ENCODE results near the gene TULP4. TPM values are rescaled to one million over a fixed set of nuclear protein-coding genes. Genes with fewer than 3 reads are reported as not detected.

Gene TULP4
- total RNA-seq, 2 experiments from 2014 or later, result 18.4 to 18.5 TPM

GRCh38 chr6:158376631-158377081 lies 64.4 kb downstream of the TULP4 start:
- H3K9me3 Mint-ChIP-seq, result no peaks in the 10 kb centered on the region
- ATAC-seq, result no peak
- peaks cover 7% of the 10 kb centered on the region for H3K4me1 Mint-ChIP-seq (ENCODE audit: low read depth)
- intact Hi-C loops (cut with micrococcal nuclease), result no loop called here
- no peak for TF ChIP-seq CTCF (IDR thresholded peaks at IDR 0.05)
- CTCF ChIA-PET, result interaction anchor here (2.0 kb wide), 1 partner anchor 10 kb away, joined by 6 read pairs; no protein-coding TSS in a partner anchor
- POLR2A ChIA-PET, result no interaction called here
- H3K27ac Mint-ChIP-seq, result no peak overlapping the region
- H3K4me3 Mint-ChIP-seq, result no peak overlapping the region
- DNase-seq, result no peak
- no peaks in the 10 kb centered on the region for H3K36me3 Mint-ChIP-seq (ENCODE audit: low read depth)
- H3K27me3 Mint-ChIP-seq, result no peaks in the 10 kb centered on the region

GRCh38 chr6:158377860-158378259 lies 65.6 kb downstream of the TULP4 start:
- H3K27ac Mint-ChIP-seq, result no peak overlapping the region
- no peak overlapping the region for H3K4me3 Mint-ChIP-seq
- CTCF ChIA-PET, result interaction anchor here (0.7 to 2.0 kb wide), 3 partner anchors 9 to 157 kb away, joined by 3 to 6 read pairs (median 4); no protein-coding TSS in a partner anchor
- no peak for TF ChIP-seq CTCF (IDR thresholded peaks at IDR 0.05)
- no peaks in the 10 kb centered on the region for H3K27me3 Mint-ChIP-seq
- POLR2A ChIA-PET, result no interaction called here
- ATAC-seq (no peak), DNase-seq (no peak)
- H3K4me1 Mint-ChIP-seq (ENCODE audit: low read depth), result peaks cover 5% of the 10 kb centered on the region
- H3K36me3 Mint-ChIP-seq (ENCODE audit: low read depth), result no peaks in the 10 kb centered on the region
- intact Hi-C loops (cut with micrococcal nuclease), result no loop called here
- no peaks in the 10 kb centered on the region for H3K9me3 Mint-ChIP-seq

- ChIA-PET CTCF (interaction anchor here (1.4 kb wide), 1 partner anchor 158 kb away, joined by 5 read pairs; no protein-coding TSS in a partner anchor), POLR2A (no interaction called here)
- no peak for DNase-seq
- H3K36me3 Mint-ChIP-seq (ENCODE audit: low read depth), result no peaks in the 10 kb centered on the region
- intact Hi-C loops (cut with micrococcal nuclease), result no loop called here
- no peak for TF ChIP-seq CTCF (IDR thresholded peaks at IDR 0.05)
- no peaks in the 10 kb centered on the region for H3K9me3 Mint-ChIP-seq
- no peak for ATAC-seq
- H3K27ac Mint-ChIP-seq, result no peak overlapping the region
- no peak overlapping the region for H3K4me3 Mint-ChIP-seq
- H3K27me3 Mint-ChIP-seq, result no peaks in the 10 kb centered on the region
- peaks cover 5% of the 10 kb centered on the region for H3K4me1 Mint-ChIP-seq (ENCODE audit: low read depth)
These were observed 67.1 kb downstream of the TULP4 start for GRCh38 chr6:158379336-158379735.

GRCh38 chr6:158381214-158381613 lies 68.9 kb downstream of the TULP4 start:
- no peak for ATAC-seq
- no peak for TF ChIP-seq CTCF (IDR thresholded peaks at IDR 0.05)
- Mint-ChIP-seq H3K27me3 (no peaks in the 10 kb centered on the region), H3K36me3 (ENCODE audit: low read depth) (no peaks in the 10 kb centered on the region), H3K27ac (no peak overlapping the region), H3K4me3 (no peak overlapping the region), H3K9me3 (no peaks in the 10 kb centered on the region), H3K4me1 (ENCODE audit: low read depth) (peaks cover 5% of the 10 kb centered on the region)
- DNase-seq, result no peak
- intact Hi-C loops (cut with micrococcal nuclease), result no loop called here
- POLR2A ChIA-PET, result no interaction called here
- CTCF ChIA-PET, result interaction anchor here (1.3 kb wide), 1 partner anchor 160 kb away, joined by 5 read pairs; no protein-coding TSS in a partner anchor

GRCh38 chr6:158382491-158382890 lies 70.2 kb downstream of the TULP4 start:
- TF ChIP-seq CTCF (IDR thresholded peaks at IDR 0.05), result no peak
- Mint-ChIP-seq H3K27me3 (no peaks in the 10 kb centered on the region), H3K36me3 (ENCODE audit: low read depth) (no peaks in the 10 kb centered on the region), H3K4me3 (no peak overlapping the region), H3K27ac (no peak overlapping the region), H3K9me3 (no peaks in the 10 kb centered on the region), H3K4me1 (ENCODE audit: low read depth) (peaks cover 5% of the 10 kb centered on the region)
- no peak for ATAC-seq
- POLR2A ChIA-PET, result no interaction called here
- DNase-seq, result no peak
- intact Hi-C loops (cut with micrococcal nuclease), result no loop called here
- CTCF ChIA-PET, result interaction anchor here (5.7 kb wide), 1 partner anchor 163 kb away, joined by 41 read pairs; no protein-coding TSS in a partner anchor

All from activated CD8-positive, alpha-beta T cell treated with anti-CD3 and anti-CD28 coated beads for 36 hours (primary cell).